GM19239 (cell line): ENCODE data around the gene DDX10.

Experiments
- DNase-seq: peaks from one replicate; pipeline ENCODE4 v3.0.0; 2011; ENCODE audit warnings: low spot score; ENCODE audit not compliant: insufficient read length
- FAIRE-seq: peaks from 2 replicates; lab custom pipeline; 2011; peaks lifted over from hg19 to GRCh38; lab: Jason Lieb, UNC

The DDX10 gene

DNA sequence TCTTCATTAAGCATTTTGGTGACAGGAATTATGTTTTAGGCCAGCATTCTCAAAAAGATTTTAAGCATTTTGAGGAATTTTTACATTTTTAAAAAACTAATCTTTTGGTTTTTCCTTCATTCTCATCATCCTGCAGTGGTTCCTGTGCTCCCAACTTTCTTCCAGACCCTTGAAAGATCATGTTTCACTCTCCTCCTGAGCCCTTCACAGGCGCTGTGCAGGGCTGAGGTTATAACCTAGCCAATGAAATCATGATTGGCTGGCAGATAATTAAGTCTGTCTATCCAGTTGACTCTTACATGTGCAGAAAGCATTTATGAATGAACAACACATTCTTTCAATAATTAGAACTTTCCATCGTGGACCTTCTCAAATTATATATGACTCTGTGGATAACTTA lies 226.3 kb downstream of the DDX10 start:
- no peak for DNase-seq

DNA sequence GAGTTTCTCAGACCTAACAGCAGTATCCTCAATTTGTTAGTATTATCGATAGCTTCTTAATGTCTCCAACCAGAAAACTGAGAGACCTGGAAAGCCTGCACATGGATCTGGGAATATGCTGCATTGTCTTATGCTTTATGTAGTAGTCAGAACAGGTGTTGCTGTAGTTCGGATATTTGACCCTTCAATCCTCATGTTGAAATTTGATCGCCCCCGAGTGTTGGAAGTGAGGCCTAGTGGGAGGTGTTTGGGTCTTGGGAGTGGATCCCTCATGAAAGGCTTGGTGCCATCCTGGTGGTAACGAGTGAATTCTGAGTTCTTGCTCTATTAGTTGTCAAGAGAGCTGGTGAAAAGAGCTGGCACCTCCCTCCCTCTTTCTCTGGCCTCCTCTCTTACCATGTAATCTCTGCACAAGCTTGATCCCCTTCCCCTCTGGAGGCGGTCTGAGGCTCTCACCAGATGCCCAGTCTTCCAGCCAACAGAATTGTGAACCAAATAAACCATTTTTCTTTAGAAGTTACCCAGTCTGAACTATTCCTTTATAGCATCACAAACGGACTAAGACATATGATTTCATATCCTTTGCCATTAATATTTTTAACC lies 227.1 kb downstream of the DDX10 start:
- FAIRE-seq (no peak), DNase-seq (no peak)

More for the DNA sequence above, 226.3 kb downstream of the DDX10 start:
- FAIRE-seq: no peak

DNA sequence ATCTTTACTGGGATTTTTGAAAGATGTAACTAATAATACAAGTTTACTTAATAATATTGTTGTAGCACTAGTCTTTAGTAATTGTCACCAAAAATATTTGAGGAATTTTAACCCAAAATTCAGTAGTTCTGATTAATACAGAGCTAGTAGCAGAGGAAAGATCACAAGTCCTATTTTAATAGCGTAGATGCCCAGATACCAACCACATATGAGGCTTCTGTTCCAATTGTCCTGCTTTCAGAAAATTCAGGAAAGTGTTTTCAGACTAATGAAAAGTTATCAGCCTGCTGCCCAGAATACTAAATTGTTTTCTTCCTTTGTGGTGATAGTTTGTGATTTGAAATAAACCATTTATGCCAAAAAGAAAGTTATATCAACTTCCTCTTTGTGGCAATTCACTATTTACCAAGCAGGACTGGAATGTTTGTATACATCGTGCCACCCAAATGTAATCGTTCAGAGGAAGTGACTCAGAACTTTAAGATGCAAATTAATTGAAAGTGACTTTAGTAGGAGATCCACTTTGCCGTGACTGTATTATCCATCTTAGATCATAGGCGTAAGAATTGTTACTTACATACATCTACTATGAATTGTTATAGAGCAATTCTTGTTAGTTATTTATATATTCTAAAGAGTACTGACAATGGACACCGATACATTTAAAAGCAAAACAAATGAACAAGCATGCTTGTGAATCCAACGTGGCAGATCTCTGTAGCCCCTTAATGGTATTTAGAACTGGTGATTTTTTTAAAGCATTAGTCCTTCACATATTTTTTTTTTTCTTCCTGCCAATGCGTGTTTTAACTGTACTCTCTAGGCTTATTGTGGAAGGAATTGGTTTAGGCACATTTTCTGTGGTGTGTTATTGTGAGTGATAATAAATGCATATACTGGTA lies 231.0 kb downstream of the DDX10 start:
- peak; percentile 1 for DNase-seq
- peak; percentile 42 for FAIRE-seq

DNA sequence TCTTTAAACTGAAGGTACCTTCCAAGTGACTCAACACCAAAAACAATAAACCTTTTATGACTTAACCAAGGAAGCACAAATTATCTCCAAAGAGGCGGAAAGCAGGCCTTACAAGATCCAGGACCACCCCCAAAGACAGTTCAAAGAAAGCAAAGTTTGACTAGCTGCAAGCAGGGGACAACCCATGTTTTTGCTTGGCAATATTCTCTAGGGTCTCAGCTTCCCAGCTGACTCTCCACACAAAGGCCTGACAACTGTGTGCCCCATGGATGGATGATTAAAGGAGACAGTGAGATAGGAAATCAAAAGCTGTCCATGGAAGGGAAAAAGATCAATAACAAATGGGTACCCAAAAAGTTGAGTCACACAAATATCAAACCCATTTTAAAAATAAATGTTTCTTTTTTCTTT lies 232.2 kb downstream of the DDX10 start:
- no peak for DNase-seq
- no peak for FAIRE-seq

DNA sequence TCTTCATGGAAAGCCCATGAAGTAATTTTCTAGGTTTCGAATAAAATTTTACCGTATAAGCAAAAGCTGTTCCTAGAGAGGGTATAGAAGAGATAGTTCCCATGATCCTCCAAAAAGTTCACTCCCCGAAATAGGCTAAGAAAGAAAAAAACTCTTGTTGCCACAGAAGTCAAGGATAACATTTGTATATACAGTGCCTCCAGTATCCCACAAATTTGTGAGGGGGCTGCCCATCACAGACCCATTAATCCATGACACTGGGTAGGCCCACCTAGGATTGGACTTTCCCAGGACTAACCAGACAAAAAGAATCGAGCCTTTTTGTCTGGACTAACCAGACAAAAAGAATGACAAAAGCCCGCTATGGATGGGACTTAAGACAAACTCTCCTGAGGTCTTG lies 233.0 kb downstream of the DDX10 start:
- no peak for DNase-seq
- no peak for FAIRE-seq

DNA sequence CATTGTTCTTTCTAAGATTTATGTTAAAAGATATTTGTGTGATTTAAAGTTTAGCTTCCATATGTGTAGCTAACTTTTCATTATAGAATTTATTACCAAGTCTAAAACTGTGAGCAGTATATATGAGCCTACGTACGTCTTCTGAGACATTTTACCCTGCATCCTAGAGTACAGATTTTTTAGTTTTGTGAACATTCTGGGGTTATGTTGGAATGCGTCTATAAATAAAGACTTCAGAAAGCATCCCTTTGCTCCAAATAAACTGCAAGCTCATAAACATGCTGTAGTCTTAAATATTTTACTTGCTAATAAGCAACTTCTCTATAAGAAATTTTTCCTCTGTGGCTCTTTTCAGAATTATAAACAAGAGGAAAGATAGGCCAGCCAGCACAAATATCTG lies 236.5 kb downstream of the DDX10 start:
- FAIRE-seq (no peak), DNase-seq (no peak)

DNA sequence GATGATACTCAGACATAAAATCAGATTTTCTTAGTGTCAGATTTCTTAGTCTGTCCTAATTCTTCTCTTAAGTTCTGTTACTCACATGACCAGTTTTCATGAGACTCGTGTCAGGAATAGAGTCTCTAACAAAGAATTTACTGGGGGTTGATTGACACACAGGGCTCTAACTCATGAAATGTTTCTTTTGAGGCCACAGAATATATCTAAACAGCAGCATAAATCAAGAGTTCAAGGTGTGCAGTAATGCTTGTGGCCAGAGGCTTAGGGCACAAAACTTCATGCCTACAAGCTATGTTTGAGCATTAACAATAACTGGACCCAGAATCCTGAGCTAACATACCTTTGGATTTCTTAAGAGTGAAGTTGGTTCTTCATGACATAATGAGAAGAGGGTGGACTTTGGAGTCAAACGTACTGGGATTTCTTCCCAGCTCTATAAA lies 237.2 kb downstream of the DDX10 start:
- DNase-seq: no peak
- FAIRE-seq: no peak

DNA sequence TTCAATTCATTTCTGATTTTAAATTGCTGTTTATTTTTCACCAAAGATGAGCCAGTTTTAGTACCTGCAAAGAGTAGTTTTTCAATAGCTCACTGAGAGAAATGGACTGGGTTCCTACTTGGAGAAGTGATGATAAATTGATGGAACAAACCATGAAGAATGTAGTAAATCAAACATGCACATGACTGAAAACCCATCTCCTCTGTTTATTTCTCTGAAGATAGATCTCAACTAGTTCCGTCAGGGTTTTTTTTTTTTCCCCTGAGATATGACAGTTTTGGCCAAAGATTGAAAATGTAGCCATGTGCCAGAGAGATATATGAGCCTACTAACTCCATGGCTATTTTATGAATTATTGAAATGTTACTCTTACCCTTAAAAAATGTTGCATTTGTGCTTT lies 239.6 kb downstream of the DDX10 start:
- FAIRE-seq (no peak), DNase-seq (no peak)

DNA sequence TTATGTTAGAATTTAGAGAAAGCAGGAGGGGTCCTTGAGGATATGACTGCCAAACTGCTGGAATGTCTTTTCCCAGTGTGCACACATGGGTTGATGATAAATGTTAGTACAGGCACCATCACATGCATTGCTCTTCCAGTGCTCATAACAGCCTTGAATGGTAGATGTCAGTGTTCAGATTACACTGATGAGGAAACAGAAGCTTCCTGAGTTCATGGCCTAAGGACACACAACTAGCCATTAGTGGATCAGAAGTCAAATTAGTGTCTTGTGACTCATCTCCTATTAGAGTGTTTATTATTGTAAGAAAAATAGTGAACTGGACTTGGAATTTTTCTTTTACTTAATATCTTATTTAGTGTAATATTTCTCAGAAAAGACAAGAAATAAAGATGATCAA lies 241.5 kb downstream of the DDX10 start:
- DNase-seq: no peak
- FAIRE-seq: no peak

DNA sequence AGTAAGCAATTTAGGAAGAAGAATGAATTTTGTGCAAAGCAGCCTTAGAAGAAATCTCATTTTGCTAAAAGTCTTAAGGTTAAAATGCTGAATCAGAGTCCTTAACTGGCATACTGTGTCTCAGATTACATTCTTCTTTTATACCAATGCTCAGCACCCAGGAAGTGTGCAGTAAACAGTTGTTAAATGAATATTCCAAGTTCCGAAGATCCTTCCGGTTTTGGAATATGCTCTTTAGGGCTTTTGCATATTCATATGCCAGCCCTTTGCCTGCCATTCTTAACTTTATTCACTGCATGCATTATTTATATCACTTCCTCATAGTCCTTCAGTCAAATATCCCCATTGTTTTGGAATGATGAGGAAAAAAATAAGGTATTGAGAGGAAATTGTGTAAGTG lies 242.0 kb downstream of the DDX10 start:
- no peak for FAIRE-seq
- no peak for DNase-seq

DNA sequence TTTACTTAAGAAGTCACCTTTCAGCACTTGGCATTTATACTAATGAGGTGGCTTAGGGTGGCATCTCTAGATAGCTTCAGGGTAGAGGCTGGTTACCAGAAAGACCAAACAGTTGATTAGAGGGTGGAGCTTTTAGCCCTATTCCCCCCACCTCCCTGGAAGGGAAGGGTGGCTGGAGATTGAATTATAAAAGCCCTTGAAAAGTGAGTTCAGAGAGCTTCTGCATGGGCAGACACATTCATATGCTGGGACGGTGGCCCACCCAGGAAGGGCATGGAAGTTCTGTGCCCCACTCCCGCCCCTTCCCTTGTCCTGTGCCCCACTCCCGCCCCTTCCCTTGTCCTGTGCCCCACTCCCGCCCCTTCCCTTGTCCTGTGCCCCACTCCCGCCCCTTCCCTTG lies 244.2 kb downstream of the DDX10 start:
- DNase-seq (no peak), FAIRE-seq (no peak)

DNA sequence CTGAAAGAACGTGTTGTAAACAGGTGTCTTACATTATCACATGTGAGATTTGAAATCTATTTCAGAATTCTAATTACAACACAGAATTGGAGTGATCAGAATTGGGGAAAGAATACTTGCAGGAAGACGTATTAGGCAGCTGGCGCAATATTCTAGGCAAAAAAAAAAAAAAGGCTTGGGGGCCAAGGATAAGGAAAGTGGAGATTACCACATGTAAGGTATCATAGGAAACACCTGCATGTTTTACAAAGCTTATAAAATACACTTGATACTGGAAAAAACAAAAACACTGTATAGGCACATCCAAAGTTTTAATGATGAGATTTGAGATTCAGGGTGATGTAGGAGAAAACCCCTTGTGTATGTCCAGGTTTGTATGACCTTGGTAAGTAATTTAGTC lies 245.1 kb downstream of the DDX10 start:
- FAIRE-seq: no peak
- no peak for DNase-seq

DNA sequence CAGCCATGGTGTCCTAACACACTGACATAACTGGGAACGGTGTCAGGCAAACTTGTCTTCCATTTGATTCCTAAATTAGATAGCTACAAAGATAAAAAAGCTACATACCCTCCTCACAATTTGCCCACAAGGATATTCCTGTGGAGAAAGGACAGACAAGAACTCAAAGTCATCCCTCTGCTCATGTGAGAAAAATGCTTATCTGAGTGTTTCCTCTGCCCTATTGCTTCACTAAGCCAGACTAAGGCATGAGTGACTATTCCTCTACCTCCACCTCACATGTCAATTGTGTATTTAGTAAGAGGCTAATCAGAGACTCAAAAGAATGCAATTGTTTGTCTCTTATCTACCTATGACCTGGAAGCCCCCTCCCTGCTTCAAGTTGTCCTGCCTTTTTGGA lies 247.7 kb downstream of the DDX10 start:
- DNase-seq (no peak), FAIRE-seq (no peak)

DNA sequence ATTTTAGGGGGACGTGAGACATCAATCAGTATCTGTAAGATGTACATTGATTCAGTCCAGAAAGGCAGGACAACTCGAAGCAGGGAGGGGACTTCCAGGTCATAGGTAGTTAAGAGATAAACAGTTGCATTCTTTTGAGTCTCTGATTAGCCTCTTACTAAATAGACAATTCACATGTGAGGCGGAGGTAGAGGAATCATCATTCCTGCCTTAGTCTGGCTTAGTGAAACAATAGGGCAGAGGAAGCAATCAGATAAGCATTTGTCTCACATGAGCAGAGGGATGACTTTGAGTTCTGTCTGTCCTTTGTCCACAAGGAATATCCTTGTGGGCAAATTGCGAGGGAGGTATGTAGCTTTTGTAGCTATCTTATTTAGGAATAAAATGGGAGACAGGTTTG lies 248.3 kb downstream of the DDX10 start:
- FAIRE-seq: no peak
- no peak for DNase-seq

DNA sequence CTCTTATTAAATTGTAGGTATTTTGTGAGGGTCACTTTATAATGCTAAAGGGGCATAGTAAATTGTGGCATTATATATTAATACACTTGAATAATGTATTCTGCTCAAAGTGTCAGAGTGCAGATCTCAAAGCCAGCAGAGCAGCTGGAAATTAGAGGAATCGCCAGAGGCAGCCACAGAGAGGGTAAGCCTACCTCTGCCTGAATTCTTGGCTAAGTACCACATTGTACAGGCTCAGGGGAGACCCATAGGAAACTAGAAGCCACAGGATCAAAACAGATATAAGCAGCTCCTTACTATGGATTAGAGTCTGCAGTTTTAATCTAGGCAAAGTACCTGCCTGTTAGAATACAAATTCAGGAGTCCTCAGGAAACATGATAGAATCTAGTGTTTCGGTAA lies 249.3 kb downstream of the DDX10 start:
- DNase-seq (no peak), FAIRE-seq (no peak)

DNA sequence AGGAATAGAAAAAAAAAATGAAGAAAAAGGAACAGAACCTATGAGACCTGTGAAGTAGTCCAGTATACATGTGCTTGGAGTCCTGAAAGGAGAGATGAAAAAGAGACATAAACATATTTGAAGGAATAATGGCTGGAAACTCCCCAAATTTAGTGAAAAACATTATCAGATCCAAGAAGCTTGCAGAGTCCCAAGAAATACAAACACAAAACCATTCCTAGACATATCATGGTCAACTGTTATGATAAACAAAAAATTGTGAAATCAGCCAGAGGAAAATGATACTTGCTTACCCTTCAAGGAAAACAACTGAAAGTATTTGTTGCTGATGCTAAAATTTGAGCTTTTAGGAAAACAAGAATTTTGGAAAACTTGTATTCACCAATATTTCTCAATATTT lies 250.1 kb downstream of the DDX10 start:
- FAIRE-seq (no peak), DNase-seq (no peak)

DNA sequence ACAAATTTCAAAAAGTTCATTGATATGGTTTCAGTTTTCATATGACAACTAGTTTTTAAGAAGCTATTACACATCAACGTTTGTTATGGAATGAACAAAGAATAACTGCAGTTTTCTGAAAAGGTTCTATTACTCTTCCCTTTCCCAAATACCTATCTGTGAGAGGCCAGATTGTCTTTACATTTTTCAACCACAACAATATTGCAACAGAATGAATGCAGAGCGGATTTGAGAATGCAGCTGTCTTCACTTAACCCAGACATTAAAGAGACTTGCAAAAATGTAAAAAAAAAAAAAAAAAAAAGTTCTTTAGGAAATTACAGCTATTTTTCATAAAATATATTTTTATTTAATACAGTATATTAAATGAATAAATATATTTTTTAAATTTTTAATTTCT lies 250.8 kb downstream of the DDX10 start:
- FAIRE-seq (no peak), DNase-seq (no peak)

DNA sequence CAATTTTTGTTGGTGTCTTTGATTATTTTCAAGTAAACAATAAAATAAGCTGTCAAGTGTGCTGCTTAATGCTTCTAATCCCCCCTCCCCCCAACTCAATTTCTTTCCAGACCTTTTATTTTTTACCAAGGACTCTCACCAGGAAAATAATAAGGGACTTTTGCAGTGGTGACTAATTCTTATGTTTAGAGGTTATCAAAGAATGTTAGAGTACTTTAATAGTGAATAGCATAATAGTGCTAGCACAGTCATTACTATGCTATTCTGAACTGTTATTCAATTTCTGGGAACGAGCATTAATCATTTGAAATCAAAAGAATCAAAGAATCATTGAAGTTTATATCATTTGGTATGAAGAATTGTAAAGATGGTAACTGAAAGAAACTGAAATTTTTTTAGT lies 251.4 kb downstream of the DDX10 start:
- no peak for FAIRE-seq

DNA sequence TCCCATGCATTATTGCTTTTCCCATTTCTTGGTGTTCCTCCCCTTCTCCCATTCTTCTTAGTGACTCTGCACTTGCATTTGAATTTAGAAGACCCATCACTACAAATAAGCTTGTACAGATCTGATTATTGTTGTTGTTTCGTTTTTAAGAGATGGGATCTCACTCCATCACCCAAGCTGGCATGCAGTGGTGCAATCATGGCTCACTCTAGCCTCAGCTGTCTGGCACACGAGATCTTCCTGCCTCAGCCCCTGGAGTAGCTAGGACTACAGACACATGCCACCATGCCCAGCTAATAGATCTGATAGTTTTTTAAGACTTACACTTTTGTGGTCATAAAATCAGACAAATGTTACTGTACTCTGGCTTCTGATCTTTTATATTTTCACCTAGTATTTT lies 252.1 kb downstream of the DDX10 start:
- no peak for FAIRE-seq
- DNase-seq: no peak

More for the DNA sequence above, 251.4 kb downstream of the DDX10 start:
- no peak for DNase-seq

DNA sequence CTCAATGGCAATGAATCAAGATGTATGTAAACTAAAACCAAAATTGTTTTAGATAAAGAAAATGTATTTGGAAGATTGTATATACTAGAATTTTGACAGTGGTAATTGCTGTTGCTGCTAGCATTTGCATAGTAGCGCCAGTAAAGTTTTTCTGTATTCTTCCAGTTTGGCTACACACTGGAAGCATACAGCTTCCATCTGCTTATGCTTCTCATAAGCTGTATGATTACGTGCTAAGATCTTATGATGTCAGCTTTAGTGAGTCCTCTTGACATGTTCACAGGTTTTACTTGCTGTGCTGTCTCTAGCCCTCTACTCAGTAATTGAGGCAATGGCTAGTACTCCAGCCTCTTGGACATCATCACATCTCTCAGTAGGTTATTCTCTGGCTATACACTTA lies 256.3 kb downstream of the DDX10 start:
- DNase-seq: no peak
- no peak for FAIRE-seq

DNA sequence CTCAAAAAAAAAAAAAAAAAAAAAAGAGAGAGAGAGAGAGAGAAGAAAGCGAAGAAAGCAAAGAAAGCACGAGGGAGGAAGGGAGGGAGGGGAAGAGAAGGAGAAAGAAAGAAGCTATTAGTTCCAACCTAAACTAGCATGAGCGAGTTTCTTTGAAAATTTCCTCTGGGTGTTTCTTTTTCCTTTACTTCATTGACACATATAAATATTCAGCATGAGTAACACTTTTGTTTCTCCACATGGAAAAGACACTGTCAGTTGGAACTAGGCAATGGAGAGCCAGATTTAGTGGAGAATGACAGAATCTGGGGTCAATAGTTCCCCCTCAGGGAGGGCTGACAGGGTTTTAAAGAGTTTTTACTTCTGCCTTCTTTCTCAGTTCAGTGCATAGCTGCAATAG lies 257.4 kb downstream of the DDX10 start:
- DNase-seq (no peak), FAIRE-seq (no peak)

DNA sequence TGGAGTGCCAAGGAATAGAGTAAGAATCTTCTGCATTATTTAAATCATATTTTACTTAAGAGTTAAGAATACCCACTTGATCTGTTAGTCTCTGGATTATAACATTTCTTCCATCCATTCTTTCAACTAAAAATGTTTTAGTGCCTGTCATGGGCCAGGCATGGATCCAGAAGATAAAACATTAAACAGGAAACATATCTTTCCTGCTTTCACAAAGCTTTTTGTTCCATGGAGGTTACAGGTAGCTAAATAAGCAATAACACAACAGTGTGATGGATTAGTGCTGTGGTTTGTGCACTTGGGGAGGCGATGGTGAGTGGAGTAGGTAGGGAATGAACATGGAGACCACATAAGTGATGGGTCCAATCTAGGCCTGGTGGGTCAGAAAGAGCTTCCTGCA lies 258.5 kb downstream of the DDX10 start:
- FAIRE-seq (no peak), DNase-seq (no peak)
